ENCODE measurements around the gene ANXA8. TPM values are rescaled to one million over a fixed set of nuclear protein-coding genes. Genes with fewer than 3 reads are reported as not detected.
"Not testable (repeated sequence)": the region's sequence is repeated elsewhere in the genome, so short reads cannot be mapped to it uniquely, and the experiment has no call there.

The ANXA8 gene
- total and polyA plus RNA-seq, 8 donors: 0.15 to 2.1 (median 0.59) TPM; not detected in 4

DNA sequence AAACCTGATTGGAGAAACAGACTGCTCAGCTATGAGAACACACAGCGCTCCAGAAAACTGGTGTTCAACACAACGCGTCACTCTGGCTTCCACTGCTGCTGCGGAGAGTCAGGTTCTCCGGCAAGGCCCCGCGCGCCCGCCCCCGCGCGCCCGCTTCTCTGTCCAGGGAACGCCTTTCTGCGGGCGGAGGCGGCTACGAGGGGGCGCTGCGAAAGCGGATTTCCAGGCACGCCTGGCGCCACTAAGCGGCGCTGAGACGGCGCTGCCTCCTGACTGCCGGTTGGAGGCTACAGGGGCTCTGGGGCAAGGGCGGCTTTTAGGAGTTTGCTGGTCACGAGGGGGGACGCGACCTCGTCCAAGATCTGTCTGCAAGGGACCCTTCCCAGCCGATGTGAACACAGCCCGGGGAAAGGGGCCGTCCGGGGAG lies 22.6 kb downstream of the ANXA8 start:
- H3K4me3 ChIP-seq: peak overlapping the region in 1 of 4 donors; percentile 18

GRCh38 chr10:47458466-47459154 lies 25.3 kb downstream of the ANXA8 start:
- Histone ChIP-seq H3K4me1 (no peaks in the 10 kb centered on the region), H3K4me3 (no peak overlapping the region), H3K36me3 (no peaks in the 10 kb centered on the region), H3K27me3 (no peaks in the 10 kb centered on the region), H3K27ac (no peak overlapping the region), H3K9me3 (no peaks in the 10 kb centered on the region)
- ATAC-seq: no peak
- no peak for DNase-seq
- intact Hi-C loops (cut with DNase I): no loop called here
- WGBS, 2 donors: 77 to 78% methylated on average over 4 of the region's 4 CpGs
- FAIRE-seq: no peak
- TF ChIP-seq CTCF (IDR thresholded peaks at IDR 0.05): no peak

More for the DNA sequence above, 22.6 kb downstream of the ANXA8 start:
- FAIRE-seq; H3K27ac ChIP-seq; H3K27me3 ChIP-seq; intact Hi-C loops (cut with DNase I); H3K36me3 ChIP-seq; H3K9me3 ChIP-seq; H3K4me1 ChIP-seq: not testable (repeated sequence)
- ATAC-seq (peak; percentile 89 to 93 (median 90)), DNase-seq (peak in 4 of 6 donors; percentile 47 to 60 (median 55))
- TF ChIP-seq CTCF (IDR thresholded peaks at IDR 0.05): peak in 2 of 4 donors; percentile 6 to 15
- 2% methylated on average over 19 to 30 of the region's 37 CpGs for WGBS, 2 donors

DNA sequence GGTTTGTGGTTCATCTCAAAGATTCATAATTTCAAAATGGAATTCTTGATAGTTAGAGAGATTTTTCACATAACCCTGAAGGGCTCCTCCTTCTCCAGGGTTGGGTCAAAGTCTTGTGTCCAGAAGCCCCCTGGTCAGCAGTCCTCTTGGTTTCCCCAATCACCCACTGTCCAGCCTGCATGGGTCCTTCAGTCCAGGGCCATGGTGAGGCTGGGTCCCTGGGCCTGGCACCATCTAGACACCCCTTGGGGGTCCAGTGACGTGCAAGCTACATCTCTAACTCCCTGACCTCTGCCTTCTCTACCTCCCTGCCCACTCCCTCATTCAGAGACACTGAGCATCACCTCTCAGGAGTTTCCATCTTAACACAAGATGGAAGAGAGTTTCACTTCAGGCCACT lies 26.1 kb downstream of the ANXA8 start:
- Histone ChIP-seq H3K4me3 (no peak overlapping the region), H3K36me3 (no peaks in the 10 kb centered on the region), H3K27me3 (no peaks in the 10 kb centered on the region), H3K27ac (no peak overlapping the region), H3K9me3 (no peaks in the 10 kb centered on the region), H3K4me1 (no peaks in the 10 kb centered on the region)
- no peak for FAIRE-seq
- no peak for DNase-seq
- WGBS, 2 donors: 92 to 100% methylated on average over 1 of the region's 1 CpG
- intact Hi-C loops (cut with DNase I): no loop called here
- no peak for ATAC-seq
- TF ChIP-seq CTCF (IDR thresholded peaks at IDR 0.05): no peak

DNA sequence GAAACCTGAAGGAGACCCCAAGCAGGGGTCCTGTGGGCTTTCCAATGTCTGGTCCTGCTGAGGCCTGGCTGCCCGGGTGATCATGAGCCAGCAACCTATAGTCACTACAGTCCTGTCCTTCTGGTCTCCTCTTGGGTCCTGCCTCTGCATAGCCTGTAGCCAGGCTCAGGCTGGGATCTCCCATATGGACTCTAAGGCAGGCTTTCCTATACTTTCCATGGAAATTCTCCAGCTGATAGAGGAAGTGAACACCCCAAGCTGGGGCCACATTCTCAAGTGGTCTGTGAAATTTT lies 26.4 kb downstream of the ANXA8 start:
- Histone ChIP-seq H3K4me1 (no peaks in the 10 kb centered on the region), H3K36me3 (no peaks in the 10 kb centered on the region), H3K27me3 (no peaks in the 10 kb centered on the region), H3K27ac (no peak overlapping the region), H3K9me3 (no peaks in the 10 kb centered on the region), H3K4me3 (no peak overlapping the region)
- FAIRE-seq (no peak), DNase-seq (no peak), ATAC-seq (no peak)
- intact Hi-C loops (cut with DNase I): no loop called here
- TF ChIP-seq CTCF (IDR thresholded peaks at IDR 0.05): no peak
- 97 to 100% methylated on average over 1 of the region's 1 CpG for WGBS, 2 donors

GRCh38 chr10:47456794-47457527 lies 27.0 kb downstream of the ANXA8 start:
- intact Hi-C loops (cut with DNase I): no loop called here
- Histone ChIP-seq H3K36me3 (no peaks in the 10 kb centered on the region), H3K4me3 (no peak overlapping the region), H3K27me3 (no peaks in the 10 kb centered on the region), H3K4me1 (no peaks in the 10 kb centered on the region), H3K9me3 (no peaks in the 10 kb centered on the region), H3K27ac (no peak overlapping the region)
- DNase-seq: no peak
- 64 to 67% methylated on average over 6 of the region's 6 CpGs for WGBS, 2 donors
- peak in 2 of 4 donors; percentile 18 to 25 for ATAC-seq
- TF ChIP-seq CTCF (IDR thresholded peaks at IDR 0.05): no peak
- no peak for FAIRE-seq
